A549 (cell line): ENCODE data around the gene CACNA1F. TPM values are rescaled to one million over a fixed set of nuclear protein-coding genes. Genes with fewer than 3 reads are reported as not detected.

Experiments used
- ATAC-seq, 2 experiments: fragments of 200-7000 bp in 1 of 2; fragments of >200 bp in 1 of 2; cut with Nextera tagmentation in 1 of 2; cut with Tn5 transposase in 1 of 2; 3 replicates each; pipeline versions ENCODE4 v1.8.0 to v1.9.1; 2018 to 2020; ENCODE audit warnings: mild to moderate bottlenecking in 1 of 2, moderate library complexity in 1 of 2
- CTCF ChIA-PET: fragments of 300-600 bp; sonication (Branson Sonifier 250); formaldehyde crosslinking; extraction: SDS; loops from one replicate; lab custom pipeline; 2021; ENCODE audit warnings: antibody characterized with exemption, inconsistent platforms; lab: Yijun Ruan, JAX
- POLR2A ChIA-PET: fragments of 350-600 bp; formaldehyde crosslinking; extraction: SDS; loops from one replicate; lab custom pipeline; 2021; ENCODE audit warnings: antibody characterized with exemption, inconsistent platforms; lab: Yijun Ruan, JAX
- DNase-seq, 2 experiments: peaks; one replicate each; pipeline versions ENCODE4 v3.0.0 to v3.0.0-alpha.2; 2011 to 2016; ENCODE audit warnings: low read depth in 1 of 2, low spot score in 1 of 2
- FAIRE-seq: peaks from 2 replicates; lab custom pipeline; 2011; peaks lifted over from hg19 to GRCh38; lab: Jason Lieb, UNC
- H3K27ac ChIP-seq, 2 experiments: fragments of >200 bp; sonication (Bioruptor Twin); formaldehyde crosslinking; 3 replicates each; pipeline ENCODE4 v1.5.1; 2016 to 2017
- H3K4me1 ChIP-seq: fragments of >200 bp; sonication (Bioruptor Twin); formaldehyde crosslinking; 3 replicates; pipeline ENCODE4 v1.6.1; 2016
- H3K4me2 ChIP-seq: fragments of >200 bp; sonication (Bioruptor Twin); formaldehyde crosslinking; 3 replicates; pipeline ENCODE4 v1.6.1; 2016
- H3K4me3 ChIP-seq: fragments of >200 bp; sonication (Bioruptor Twin); formaldehyde crosslinking; 3 replicates; pipeline ENCODE4 v1.5.1; 2016
- H3K9me3 ChIP-seq: fragments of >200 bp; sonication (Bioruptor Twin); formaldehyde crosslinking; 3 replicates; pipeline ENCODE4 v1.6.1; 2016
- CBX2 ChIP-seq: fragments of 200-600 bp; sonication (generic); IDR thresholded peaks from 2 replicates; pipeline ENCODE4 v1.6.1; 2016; ENCODE audit warnings: low read depth, mild to moderate bottlenecking, borderline replicate concordance
- EHMT2 ChIP-seq: fragments of 200-600 bp; sonication (generic); IDR thresholded peaks from 2 replicates; pipeline ENCODE4 v1.6.1; 2016; ENCODE audit warnings: antibody characterized with exemption, low read depth, mild to moderate bottlenecking, moderate library complexity
- EP300 ChIP-seq, 2 experiments: fragments of >200 bp; sonication (Bioruptor Twin); formaldehyde crosslinking; IDR thresholded peaks; 2 replicates in 1 of 2; 3 replicates in 1 of 2; pipeline ENCODE4 v1.6.1; 2016 to 2017
- ESRRA ChIP-seq: fragments of 150-350 bp; IDR thresholded peaks from 2 replicates; pipeline ENCODE4 v1.6.1; 2014; ENCODE audit warnings: mild to moderate bottlenecking, low read length, borderline replicate concordance
- FOSL2 ChIP-seq, 2 experiments: fragments of 450-650 bp in 1 of 2; fragments of >200 bp in 1 of 2; sonication (Bioruptor Twin) in 1 of 2; formaldehyde crosslinking; IDR thresholded peaks; 2 replicates each; pipeline versions ENCODE4 v1.5.0 to v1.6.1; 2016 to 2020; ENCODE audit warnings: mild to moderate bottlenecking in 1 of 2, moderate library complexity in 1 of 2
- FOXS1 ChIP-seq: fragments of 250-450 bp; sonication (Bioruptor Pico); IDR thresholded peaks from 2 replicates; pipeline ENCODE4 v1.5.0; 2020; ENCODE audit warnings: mild to moderate bottlenecking, moderate library complexity
- JUN ChIP-seq, 2 experiments: fragments of >200 bp; sonication (Bioruptor Twin); formaldehyde crosslinking; IDR thresholded peaks; 2 replicates in 1 of 2; 3 replicates in 1 of 2; pipeline ENCODE4 v1.6.1; 2016 to 2017
- JUNB ChIP-seq: fragments of >200 bp; sonication (Bioruptor Twin); formaldehyde crosslinking; IDR thresholded peaks from 2 replicates; pipeline ENCODE4 v1.6.1; 2016
- KDM1A ChIP-seq: fragments of 200-600 bp; sonication (generic); IDR thresholded peaks from 2 replicates; pipeline ENCODE4 v1.6.1; 2016; ENCODE audit warnings: low read depth, mild to moderate bottlenecking
- KDM5A ChIP-seq: fragments of 200-600 bp; sonication (generic); IDR thresholded peaks from 2 replicates; pipeline ENCODE4 v1.6.1; 2016; ENCODE audit warnings: antibody characterized with exemption, mild to moderate bottlenecking
- MAZ ChIP-seq: fragments of 150-350 bp; IDR thresholded peaks from 2 replicates; pipeline ENCODE4 v1.6.1; 2014; ENCODE audit warnings: antibody characterized with exemption, low read depth, low read length, borderline replicate concordance
- MYC ChIP-seq: IDR thresholded peaks from 2 replicates; pipeline ENCODE4 v1.6.1; 2012; ENCODE audit warnings: mild to moderate bottlenecking, inconsistent platforms, low read length, improper control_type of control experiment, borderline replicate concordance
- NFE2L2 ChIP-seq: fragments of 150-350 bp; conservative IDR thresholded peaks from 2 replicates; pipeline ENCODE4 v1.6.1; 2014; ENCODE audit warnings: low read length
- NPAS2 ChIP-seq: fragments of 250-450 bp; sonication (Bioruptor Pico); IDR thresholded peaks from 2 replicates; pipeline ENCODE4 v1.8.0; 2022; ENCODE audit warnings: mild to moderate bottlenecking, moderate library complexity, borderline replicate concordance
- PHF8 ChIP-seq: fragments of 200-600 bp; sonication (generic); IDR thresholded peaks from 2 replicates; pipeline ENCODE4 v1.6.1; 2016; ENCODE audit warnings: low read depth, mild to moderate bottlenecking, antibody characterized with exemption, moderate library complexity, borderline replicate concordance
- POLR2A ChIP-seq: IDR thresholded peaks from 2 replicates; pipeline ENCODE4 v1.6.1; 2012; ENCODE audit warnings: mild to moderate bottlenecking, low read length
- POLR2AphosphoS2 ChIP-seq: conservative IDR thresholded peaks from 2 replicates; pipeline ENCODE4 v1.6.1; 2012; ENCODE audit warnings: low read length, improper control_type of control experiment, inconsistent platforms
- RARB ChIP-seq: fragments of 250-450 bp; sonication (Bioruptor Pico); IDR thresholded peaks from 2 replicates; pipeline ENCODE4 v1.8.0; 2021; ENCODE audit warnings: mild to moderate bottlenecking, moderate library complexity
- RCOR1 ChIP-seq: fragments of 150-350 bp; IDR thresholded peaks from 2 replicates; pipeline ENCODE4 v1.6.1; 2014; ENCODE audit warnings: antibody characterized with exemption, low read length, low read depth
- SMC3 ChIP-seq: fragments of >200 bp; sonication (Bioruptor Twin); formaldehyde crosslinking; IDR thresholded peaks from 3 replicates; pipeline ENCODE4 v1.6.1; 2018; ENCODE audit warnings: inconsistent platforms
- SREBF2 ChIP-seq: fragments of 450-650 bp; IDR thresholded peaks from 2 replicates; pipeline ENCODE4 v1.6.1; 2014; ENCODE audit warnings: mild to moderate bottlenecking, moderate library complexity
- TFCP2L1 ChIP-seq: fragments of 250-450 bp; sonication (Bioruptor Pico); IDR thresholded peaks from 2 replicates; pipeline ENCODE4 v1.5.0; 2021; ENCODE audit warnings: mild to moderate bottlenecking
- WGBS: methylation state at CpG from one replicate; pipeline ENCODE4 v1.1.6; 2017; ENCODE audit errors: missing lambda C conversion rate; 5-methylcytosine and 5-hydroxymethylcytosine counted together
- polyA plus RNA-seq, 4 experiments: library from polyadenylated mRNA; depleted of rRNA in 3 of 4; stranded (reverse); fragments of >200 nt; fragmentation: RNase III in 1 of 4; extraction: RNeasy Plus Mini Kit Qiagen cat#74134 plus additional on column Dnase treatment in 1 of 4; gene quantifications; 2 replicates in 3 of 4; 3 replicates in 1 of 4; pipeline ENCODE4 v1.2.3, GENCODE V29; 2011 to 2017
- TF ChIP-seq, protein P1 (sequence below): fragments of >200 bp; sonication (Bioruptor Twin); formaldehyde crosslinking; IDR thresholded peaks from 3 replicates; pipeline ENCODE4 v1.5.1; 2016
- TF ChIP-seq, protein P2 (sequence below): fragments of 250-450 bp; sonication (Bioruptor Pico); IDR thresholded peaks from 2 replicates; pipeline ENCODE4 v1.5.0; 2021; ENCODE audit warnings: mild to moderate bottlenecking, moderate library complexity, borderline replicate concordance
- TF ChIP-seq, protein P3 (sequence below): fragments of 150-350 bp; IDR thresholded peaks from 2 replicates; pipeline ENCODE4 v1.6.1; 2014; ENCODE audit warnings: low read depth, mild to moderate bottlenecking, low read length
- TF ChIP-seq, protein P4 (sequence below): fragments of >200 bp; sonication (Bioruptor Twin); formaldehyde crosslinking; IDR thresholded peaks from 2 replicates; pipeline ENCODE4 v1.6.1; 2016

Gene CACNA1F
- polyA plus RNA-seq, 2 of the 4 experiments (the other 2 are of a cell fraction), result not detected

DNA sequence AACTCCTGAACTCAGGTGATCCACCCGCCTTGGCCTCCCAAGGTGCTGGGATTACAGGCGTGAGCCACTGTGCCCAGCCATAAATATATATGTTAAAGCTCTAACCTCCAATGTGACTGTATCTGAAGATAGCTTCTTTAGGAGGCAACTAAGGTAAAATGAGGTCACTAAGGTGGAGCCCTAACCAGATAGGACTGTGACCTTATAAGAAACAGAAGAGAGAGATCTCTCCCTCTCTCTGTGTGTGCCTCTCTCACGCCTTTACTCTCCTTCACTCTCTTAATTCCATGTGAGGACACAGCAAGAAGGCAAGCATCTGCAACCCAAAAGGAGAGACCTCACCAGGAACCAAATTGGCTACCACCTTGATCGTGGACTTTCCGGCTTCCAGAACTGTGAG, 71.5 kb downstream of the CACNA1F start:
- FAIRE-seq, result no peak
- no peak for DNase-seq
- TF ChIP-seq TFCP2L1 (CRISPR knock-in tag), result no peak
- TF ChIP-seq EP300 (IDR thresholded peaks at IDR 0.05), result no peak
- no peak for TF ChIP-seq PHF8
- TF ChIP-seq ESRRA, result no peak
- TF ChIP-seq, protein P1, sequence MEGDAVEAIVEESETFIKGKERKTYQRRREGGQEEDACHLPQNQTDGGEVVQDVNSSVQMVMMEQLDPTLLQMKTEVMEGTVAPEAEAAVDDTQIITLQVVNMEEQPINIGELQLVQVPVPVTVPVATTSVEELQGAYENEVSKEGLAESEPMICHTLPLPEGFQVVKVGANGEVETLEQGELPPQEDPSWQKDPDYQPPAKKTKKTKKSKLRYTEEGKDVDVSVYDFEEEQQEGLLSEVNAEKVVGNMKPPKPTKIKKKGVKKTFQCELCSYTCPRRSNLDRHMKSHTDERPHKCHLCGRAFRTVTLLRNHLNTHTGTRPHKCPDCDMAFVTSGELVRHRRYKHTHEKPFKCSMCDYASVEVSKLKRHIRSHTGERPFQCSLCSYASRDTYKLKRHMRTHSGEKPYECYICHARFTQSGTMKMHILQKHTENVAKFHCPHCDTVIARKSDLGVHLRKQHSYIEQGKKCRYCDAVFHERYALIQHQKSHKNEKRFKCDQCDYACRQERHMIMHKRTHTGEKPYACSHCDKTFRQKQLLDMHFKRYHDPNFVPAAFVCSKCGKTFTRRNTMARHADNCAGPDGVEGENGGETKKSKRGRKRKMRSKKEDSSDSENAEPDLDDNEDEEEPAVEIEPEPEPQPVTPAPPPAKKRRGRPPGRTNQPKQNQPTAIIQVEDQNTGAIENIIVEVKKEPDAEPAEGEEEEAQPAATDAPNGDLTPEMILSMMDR, result no peak
- no peak for TF ChIP-seq MYC
- TF ChIP-seq JUNB, result no peak
- TF ChIP-seq POLR2AphosphoS2, result no peak
- no peak for TF ChIP-seq KDM1A

DNA sequence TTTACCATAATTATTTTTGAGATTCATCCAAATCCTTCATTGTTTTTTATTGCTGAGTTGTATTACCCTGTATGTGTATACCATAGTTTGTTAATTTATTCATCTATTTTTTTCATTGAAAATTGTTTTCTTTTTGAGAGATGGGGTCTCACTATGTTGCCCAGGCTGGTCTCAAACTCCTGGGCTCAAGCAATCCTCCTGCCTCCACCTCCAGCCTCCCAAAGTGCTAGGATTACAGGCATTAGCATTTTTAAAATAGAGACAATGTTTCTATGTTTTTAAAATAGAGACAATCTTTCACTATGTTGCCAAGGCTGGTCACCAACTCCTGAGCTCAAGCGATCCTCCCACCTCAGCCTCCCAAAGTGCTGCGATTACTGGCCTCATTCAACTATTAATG, 72.2 kb downstream of the CACNA1F start:
- FAIRE-seq (no peak), DNase-seq (no peak), ATAC-seq (no peak)
- 94% methylated on average over 2 of the region's 2 CpGs for WGBS
- no peak overlapping the region for H3K4me2 ChIP-seq
- peaks cover 7% of the 10 kb centered on the region; the same call in 2 of the 3 replicates for H3K4me1 ChIP-seq
- H3K4me3 ChIP-seq, result no peak overlapping the region
- no peaks in the 10 kb centered on the region for H3K9me3 ChIP-seq
- POLR2A ChIA-PET, result no interaction called here
- TF ChIP-seq POLR2A (no peak), FOXS1 (CRISPR knock-in tag) (no peak), RCOR1 (no peak), NPAS2 (CRISPR knock-in tag) (no peak), CBX2 (no peak), SREBF2 (no peak), NFE2L2 (no peak), JUN (IDR thresholded peaks at IDR 0.05) (no peak)
- TF ChIP-seq, protein P2, sequence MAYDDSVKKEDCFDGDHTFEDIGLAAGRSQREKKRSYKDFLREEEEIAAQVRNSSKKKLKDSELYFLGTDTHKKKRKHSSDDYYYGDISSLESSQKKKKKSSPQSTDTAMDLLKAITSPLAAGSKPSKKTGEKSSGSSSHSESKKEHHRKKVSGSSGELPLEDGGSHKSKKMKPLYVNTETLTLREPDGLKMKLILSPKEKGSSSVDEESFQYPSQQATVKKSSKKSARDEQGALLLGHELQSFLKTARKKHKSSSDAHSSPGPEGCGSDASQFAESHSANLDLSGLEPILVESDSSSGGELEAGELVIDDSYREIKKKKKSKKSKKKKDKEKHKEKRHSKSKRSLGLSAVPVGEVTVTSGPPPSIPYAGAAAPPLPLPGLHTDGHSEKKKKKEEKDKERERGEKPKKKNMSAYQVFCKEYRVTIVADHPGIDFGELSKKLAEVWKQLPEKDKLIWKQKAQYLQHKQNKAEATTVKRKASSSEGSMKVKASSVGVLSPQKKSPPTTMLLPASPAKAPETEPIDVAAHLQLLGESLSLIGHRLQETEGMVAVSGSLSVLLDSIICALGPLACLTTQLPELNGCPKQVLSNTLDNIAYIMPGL (CRISPR knock-in tag), result no peak
- CTCF ChIA-PET, result no interaction called here
- no peak overlapping the region for H3K27ac ChIP-seq

More for the DNA sequence above, 71.5 kb downstream of the CACNA1F start:
- peaks cover 4% of the 10 kb centered on the region; the same call in 2 of the 3 replicates for H3K4me1 ChIP-seq
- ChIA-PET POLR2A (no interaction called here), CTCF (no interaction called here)
- 89% methylated on average over 5 of the region's 5 CpGs for WGBS
- H3K27ac ChIP-seq, result no peak overlapping the region
- no peak overlapping the region for H3K4me2 ChIP-seq
- no peak for ATAC-seq
- H3K4me3 ChIP-seq, result no peak overlapping the region
- no peaks in the 10 kb centered on the region for H3K9me3 ChIP-seq

DNA sequence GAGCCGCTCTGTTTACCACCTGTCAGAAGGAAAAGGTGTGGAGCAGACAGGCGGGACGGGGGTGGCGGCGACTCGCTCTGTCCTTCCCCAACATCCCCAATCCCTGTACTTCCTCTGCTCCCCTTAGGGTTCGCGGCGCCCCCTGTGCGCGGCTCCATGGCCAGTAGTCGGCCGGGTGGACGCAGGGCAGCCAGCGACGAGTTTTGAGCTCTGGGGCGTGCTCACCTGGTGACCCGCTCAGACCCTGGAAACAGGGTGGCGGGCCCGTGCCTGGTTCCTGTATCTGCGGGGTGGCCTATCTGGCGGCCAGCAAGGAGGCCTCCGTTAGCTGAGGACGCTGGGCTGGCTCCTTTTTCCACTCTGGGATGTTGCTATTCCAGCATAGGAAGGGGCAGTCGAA, 75.9 kb downstream of the CACNA1F start:
- no peak overlapping the region for H3K4me2 ChIP-seq
- WGBS, result 94% methylated on average over 10 of the region's 25 CpGs
- POLR2A ChIA-PET, result interaction anchor here (0.6 kb wide), 1 partner anchor 70 kb away, joined by 4 read pairs; no protein-coding TSS in a partner anchor
- peaks cover 8% of the 10 kb centered on the region; the same call in 1 of the 3 replicates for H3K4me1 ChIP-seq
- FAIRE-seq (no peak), DNase-seq (no peak), ATAC-seq (no peak)
- H3K4me3 ChIP-seq, result no peak overlapping the region
- no peak overlapping the region; a peak in 1 of 6 replicates for H3K27ac ChIP-seq
- H3K9me3 ChIP-seq, result no peaks in the 10 kb centered on the region
- TF ChIP-seq EHMT2 (no peak), RARB (CRISPR knock-in tag) (no peak), FOSL2 (IDR thresholded peaks at IDR 0.05) (no peak), FOSL2 (CRISPR knock-in tag; IDR thresholded peaks at IDR 0.05) (no peak), SMC3 (no peak), KDM5A (no peak), RCOR1 (no peak), MAZ (no peak)
- TF ChIP-seq, protein P3, sequence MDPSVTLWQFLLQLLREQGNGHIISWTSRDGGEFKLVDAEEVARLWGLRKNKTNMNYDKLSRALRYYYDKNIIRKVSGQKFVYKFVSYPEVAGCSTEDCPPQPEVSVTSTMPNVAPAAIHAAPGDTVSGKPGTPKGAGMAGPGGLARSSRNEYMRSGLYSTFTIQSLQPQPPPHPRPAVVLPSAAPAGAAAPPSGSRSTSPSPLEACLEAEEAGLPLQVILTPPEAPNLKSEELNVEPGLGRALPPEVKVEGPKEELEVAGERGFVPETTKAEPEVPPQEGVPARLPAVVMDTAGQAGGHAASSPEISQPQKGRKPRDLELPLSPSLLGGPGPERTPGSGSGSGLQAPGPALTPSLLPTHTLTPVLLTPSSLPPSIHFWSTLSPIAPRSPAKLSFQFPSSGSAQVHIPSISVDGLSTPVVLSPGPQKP, result no peak
- TF ChIP-seq, protein P4, sequence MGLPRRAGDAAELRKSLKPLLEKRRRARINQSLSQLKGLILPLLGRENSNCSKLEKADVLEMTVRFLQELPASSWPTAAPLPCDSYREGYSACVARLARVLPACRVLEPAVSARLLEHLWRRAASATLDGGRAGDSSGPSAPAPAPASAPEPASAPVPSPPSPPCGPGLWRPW, result no peak
- CTCF ChIA-PET, result interaction anchor here (0.8 to 1.4 kb wide), 2 partner anchors 11 to 31 kb away, joined by 4 read pairs; no protein-coding TSS in a partner anchor
